Measurements from ENCODE around the gene LPIN1.
"Not testable (repeated sequence)": the region's sequence is repeated elsewhere in the genome, so short reads cannot be mapped to it uniquely, and the experiment has no call there.

LPIN1 gene

DNA sequence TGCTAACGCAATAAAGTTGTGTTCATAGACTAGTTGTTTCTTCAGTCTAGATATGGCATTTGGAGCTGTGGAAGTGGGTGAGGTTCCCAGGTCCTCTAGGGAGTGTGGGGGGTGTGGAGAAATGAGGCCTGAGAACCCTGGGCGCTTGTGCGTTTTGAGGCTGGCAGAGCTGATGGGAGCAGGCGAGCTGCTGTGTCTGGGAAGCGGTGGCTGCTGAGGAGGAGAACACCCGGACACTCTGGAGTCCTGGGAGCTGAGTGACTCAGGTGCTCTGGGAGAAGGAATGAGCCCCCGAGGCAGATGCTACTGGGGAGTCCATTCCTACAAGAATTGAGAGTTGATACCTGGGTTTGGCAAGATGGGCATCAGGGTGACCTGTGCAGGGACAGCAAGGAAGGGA, 67.5 kb downstream of the LPIN1 start:
- H3K27ac ChIP-seq = no peak overlapping the region
- no peaks in the 10 kb centered on the region for H3K4me1 ChIP-seq (ENCODE audit: low read depth, poor library complexity, severe bottlenecking)
- TF ChIP-seq, protein P1, sequence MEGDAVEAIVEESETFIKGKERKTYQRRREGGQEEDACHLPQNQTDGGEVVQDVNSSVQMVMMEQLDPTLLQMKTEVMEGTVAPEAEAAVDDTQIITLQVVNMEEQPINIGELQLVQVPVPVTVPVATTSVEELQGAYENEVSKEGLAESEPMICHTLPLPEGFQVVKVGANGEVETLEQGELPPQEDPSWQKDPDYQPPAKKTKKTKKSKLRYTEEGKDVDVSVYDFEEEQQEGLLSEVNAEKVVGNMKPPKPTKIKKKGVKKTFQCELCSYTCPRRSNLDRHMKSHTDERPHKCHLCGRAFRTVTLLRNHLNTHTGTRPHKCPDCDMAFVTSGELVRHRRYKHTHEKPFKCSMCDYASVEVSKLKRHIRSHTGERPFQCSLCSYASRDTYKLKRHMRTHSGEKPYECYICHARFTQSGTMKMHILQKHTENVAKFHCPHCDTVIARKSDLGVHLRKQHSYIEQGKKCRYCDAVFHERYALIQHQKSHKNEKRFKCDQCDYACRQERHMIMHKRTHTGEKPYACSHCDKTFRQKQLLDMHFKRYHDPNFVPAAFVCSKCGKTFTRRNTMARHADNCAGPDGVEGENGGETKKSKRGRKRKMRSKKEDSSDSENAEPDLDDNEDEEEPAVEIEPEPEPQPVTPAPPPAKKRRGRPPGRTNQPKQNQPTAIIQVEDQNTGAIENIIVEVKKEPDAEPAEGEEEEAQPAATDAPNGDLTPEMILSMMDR (conservative IDR thresholded peaks at IDR 0.05; ENCODE audit: low read depth, low read length) = no peak
- no peak overlapping the region for H3K4me2 ChIP-seq
- 0 out of 2 replicates have a peak, but pooled peaks cover 18% of the 10 kb centered on the region for H3K36me3 ChIP-seq (ENCODE audit: insufficient read depth)
- H3K27me3 ChIP-seq (ENCODE audit: insufficient read depth, low read depth) = no peaks in the 10 kb centered on the region
- H3K9ac ChIP-seq = no peak overlapping the region
- H2AFZ ChIP-seq (ENCODE audit: low read depth) = no peak overlapping the region
- H3K79me2 ChIP-seq (ENCODE audit: insufficient read depth, low read depth) = no peaks in the 10 kb centered on the region
- H3K4me3 ChIP-seq (IDR thresholded peaks at IDR 0.05; ENCODE audit: insufficient read depth, low read depth, low read length) = no peak overlapping the region
- no peaks in the 10 kb centered on the region for H4K20me1 ChIP-seq (ENCODE audit: insufficient read depth)

- no peak overlapping the region for H3K4me3 ChIP-seq (IDR thresholded peaks at IDR 0.05; ENCODE audit: insufficient read depth, low read depth, low read length)
- H3K36me3 ChIP-seq (ENCODE audit: insufficient read depth) = peaks cover 20% of the 10 kb centered on the region; the same call in 1 of the 2 replicates
- no peaks in the 10 kb centered on the region for H4K20me1 ChIP-seq (ENCODE audit: insufficient read depth)
- TF ChIP-seq, protein P1 (conservative IDR thresholded peaks at IDR 0.05; ENCODE audit: low read depth, low read length) = no peak
- H3K9ac ChIP-seq = no peak overlapping the region
- no peak overlapping the region for H2AFZ ChIP-seq (ENCODE audit: low read depth)
- H3K79me2 ChIP-seq (ENCODE audit: insufficient read depth, low read depth) = no peaks in the 10 kb centered on the region
- no peak overlapping the region for H3K4me2 ChIP-seq
- no peak overlapping the region for H3K27ac ChIP-seq
- no peaks in the 10 kb centered on the region for H3K27me3 ChIP-seq (ENCODE audit: insufficient read depth, low read depth)
- H3K4me1 ChIP-seq (ENCODE audit: low read depth, poor library complexity, severe bottlenecking) = no peaks in the 10 kb centered on the region
These were observed 68.6 kb downstream of the LPIN1 start for GRCh38 chr2:11814979-11815510.

DNA sequence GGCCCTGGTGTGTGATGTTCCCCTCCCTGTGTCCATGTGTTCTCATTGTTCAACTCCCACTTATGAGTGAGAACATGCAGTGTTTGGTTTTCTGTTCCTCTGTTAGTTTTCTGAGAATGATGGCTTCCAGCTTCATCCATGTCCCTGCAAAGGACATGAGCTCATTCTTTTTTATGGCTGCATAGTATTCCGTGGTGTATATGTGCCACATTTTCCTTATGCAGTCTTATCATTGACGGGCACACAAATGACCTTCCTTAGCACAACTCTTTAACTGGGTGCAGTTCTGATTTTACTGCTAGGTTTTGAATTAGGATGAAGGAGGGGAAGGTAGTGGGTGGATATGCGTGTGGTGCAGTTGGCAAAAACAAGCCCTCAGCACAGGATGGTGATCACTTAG, 70.5 kb downstream of the LPIN1 start:
- not testable (repeated sequence) for H4K20me1 ChIP-seq (ENCODE audit: insufficient read depth); H3K4me3 ChIP-seq (IDR thresholded peaks at IDR 0.05; ENCODE audit: insufficient read depth, low read depth, low read length); H3K9ac ChIP-seq; H2AFZ ChIP-seq (ENCODE audit: low read depth); H3K4me2 ChIP-seq; H3K79me2 ChIP-seq (ENCODE audit: insufficient read depth, low read depth); H3K27me3 ChIP-seq (ENCODE audit: insufficient read depth, low read depth); H3K4me1 ChIP-seq (ENCODE audit: low read depth, poor library complexity, severe bottlenecking); H3K27ac ChIP-seq
- H3K36me3 ChIP-seq (ENCODE audit: insufficient read depth) = peaks cover 31% of the 10 kb centered on the region; the same call in 1 of the 2 replicates

DNA sequence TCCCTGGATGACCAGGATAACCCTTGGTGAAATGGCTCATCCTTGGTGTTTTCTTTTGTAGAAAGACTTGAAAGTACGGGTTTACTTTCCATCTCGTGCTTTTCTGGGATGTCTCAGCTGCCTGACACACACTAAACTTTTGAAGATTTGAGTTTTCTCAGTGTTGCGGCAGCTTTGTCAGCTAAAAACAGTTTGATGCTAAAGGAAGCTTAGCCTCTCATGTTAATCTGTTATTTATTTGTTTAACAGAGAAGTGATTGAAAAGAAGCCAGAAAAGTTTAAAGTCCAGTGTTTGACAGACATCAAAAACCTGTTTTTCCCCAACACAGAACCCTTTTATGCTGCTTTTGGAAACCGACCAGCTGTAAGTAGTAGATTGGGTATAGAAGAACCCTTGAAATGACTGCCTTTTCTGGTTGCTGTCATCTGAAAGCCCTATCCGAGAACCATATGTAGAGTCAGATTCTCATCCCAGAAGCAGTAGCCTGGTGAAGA, 72.8 kb downstream of the LPIN1 start:
- Histone ChIP-seq H3K79me2 (ENCODE audit: insufficient read depth, low read depth) (no peaks in the 10 kb centered on the region), H2AFZ (ENCODE audit: low read depth) (no peak overlapping the region), H3K9ac (no peak overlapping the region), H3K36me3 (ENCODE audit: insufficient read depth) (peaks cover 31% of the 10 kb centered on the region; the same call in 1 of the 2 replicates), H3K4me3 (IDR thresholded peaks at IDR 0.05; ENCODE audit: insufficient read depth, low read depth, low read length) (no peak overlapping the region), H3K4me1 (ENCODE audit: low read depth, poor library complexity, severe bottlenecking) (no peaks in the 10 kb centered on the region), H3K27ac (no peak overlapping the region), H3K4me2 (no peak overlapping the region), H4K20me1 (ENCODE audit: insufficient read depth) (no peaks in the 10 kb centered on the region), H3K27me3 (ENCODE audit: insufficient read depth, low read depth) (no peaks in the 10 kb centered on the region)
- TF ChIP-seq, protein P1 (conservative IDR thresholded peaks at IDR 0.05; ENCODE audit: low read depth, low read length) = no peak

GRCh38 chr2:11820650-11821049, 74.2 kb downstream of the LPIN1 start:
- Histone ChIP-seq H3K36me3 (ENCODE audit: insufficient read depth) (peaks cover 26% of the 10 kb centered on the region; the same call in 1 of the 2 replicates), H2AFZ (ENCODE audit: low read depth) (no peak overlapping the region), H3K79me2 (ENCODE audit: insufficient read depth, low read depth) (no peaks in the 10 kb centered on the region), H4K20me1 (ENCODE audit: insufficient read depth) (no peaks in the 10 kb centered on the region), H3K27me3 (ENCODE audit: insufficient read depth, low read depth) (no peaks in the 10 kb centered on the region), H3K27ac (no peak overlapping the region), H3K4me3 (IDR thresholded peaks at IDR 0.05; ENCODE audit: insufficient read depth, low read depth, low read length) (no peak overlapping the region), H3K9ac (no peak overlapping the region), H3K4me1 (ENCODE audit: low read depth, poor library complexity, severe bottlenecking) (peaks cover 14% of the 10 kb centered on the region), H3K4me2 (no peak overlapping the region)
- TF ChIP-seq, protein P1 (conservative IDR thresholded peaks at IDR 0.05; ENCODE audit: low read depth, low read length) = no peak
